Immature natural killer cell (primary cell): ENCODE measurements around the gene RSRP1. TPM values are rescaled to one million over a fixed set of nuclear protein-coding genes. Genes with fewer than 3 reads are reported as not detected.
"Not testable (repeated sequence)": the region's sequence is repeated elsewhere in the genome, so short reads cannot be mapped to it uniquely, and the experiment has no call there.

ENCODE experiments used
- DNase-seq, 3 donors: peaks; one replicate each; pipeline ENCODE4 v3.0.0; 2022; ENCODE audit warnings: mixed read lengths in 1 of 3
- H3K27ac Mint-ChIP-seq, 6 donors: one replicate each; pipeline ENCODE4 v1.8.0; 2020; ENCODE audit warnings: mixed read lengths in 6 of 6, mild to moderate bottlenecking in 5 of 6, inconsistent platforms in 4 of 6, moderate library complexity in 3 of 6
- H3K27me3 Mint-ChIP-seq, 3 donors: one replicate each; pipeline ENCODE4 v1.8.0; 2020 to 2021; ENCODE audit warnings: low read depth in 3 of 3, mild to moderate bottlenecking in 3 of 3, mixed read lengths in 3 of 3, moderate library complexity in 3 of 3, inconsistent platforms in 1 of 3
- H3K36me3 Mint-ChIP-seq, 3 donors: one replicate each; pipeline ENCODE4 v1.8.0; 2020; ENCODE audit warnings: mixed read lengths in 3 of 3, inconsistent platforms in 2 of 3, mild to moderate bottlenecking in 2 of 3
- H3K4me1 Mint-ChIP-seq, 2 donors: one replicate each; pipeline ENCODE4 v1.8.0; 2020; ENCODE audit warnings: inconsistent platforms in 2 of 2, mild to moderate bottlenecking in 2 of 2, mixed read lengths in 2 of 2, moderate library complexity in 1 of 2
- H3K4me3 Mint-ChIP-seq, 5 donors: one replicate each; pipeline ENCODE4 v1.8.0; 2020; ENCODE audit warnings: mild to moderate bottlenecking in 5 of 5, mixed read lengths in 5 of 5, inconsistent platforms in 3 of 5, moderate library complexity in 3 of 5
- H3K9me3 Mint-ChIP-seq, 6 donors: one replicate each; pipeline ENCODE4 v1.8.0; 2020; ENCODE audit warnings: mild to moderate bottlenecking in 6 of 6, mixed read lengths in 6 of 6, inconsistent platforms in 4 of 6, moderate library complexity in 3 of 6
- polyA plus RNA-seq, 3 donors: library from polyadenylated mRNA; unstranded; fragments of 300-500 nt; fragmentation: Illumina TruSeq; gene quantifications; one replicate each; pipeline ENCODE4 v1.2.3, GENCODE V29; 2021

The RSRP1 gene
- 10 to 100 TPM; 23.9 to 70.1 (median 33.4) TPM for polyA plus RNA-seq

- peak within 1 kb of the TSS; percentile 91 to 99 (median 98) for H3K4me3 Mint-ChIP-seq
- peak; percentile 99 to 100 (median 100) for DNase-seq
- peaks cover 42 to 55% of the 10 kb centered on the region in 2 donors for H3K4me1 Mint-ChIP-seq
- no peaks in the 10 kb centered on the region for H3K9me3 Mint-ChIP-seq
- peaks cover 27 to 39% (median 31%) of the 10 kb centered on the region in 3 donors for H3K27me3 Mint-ChIP-seq
- peak within 1 kb of the TSS; percentile 97 to 100 (median 99) for H3K27ac Mint-ChIP-seq
- H3K36me3 Mint-ChIP-seq = peaks cover 26 to 44% (median 30%) of the 10 kb centered on the region in 3 donors
Measured at GRCh38 chr1:25247024-25247828, at the start of gene RSRP1. RSRP1 (minus strand) TSS chr1:25247454; CDS start chr1:25246963, 491 bp downstream.

- not testable (repeated sequence) for H3K9me3 Mint-ChIP-seq, H3K36me3 Mint-ChIP-seq, H3K4me3 Mint-ChIP-seq, DNase-seq, H3K27me3 Mint-ChIP-seq, H3K4me1 Mint-ChIP-seq, H3K27ac Mint-ChIP-seq
Measured at GRCh38 chr1:25296501-25296900, 49.2 kb upstream of the RSRP1 start.

- H3K27ac Mint-ChIP-seq, H3K36me3 Mint-ChIP-seq, H3K9me3 Mint-ChIP-seq, DNase-seq, H3K4me3 Mint-ChIP-seq, H3K27me3 Mint-ChIP-seq, H3K4me1 Mint-ChIP-seq: not testable (repeated sequence)
Measured at GRCh38 chr1:25294889-25295826, 47.9 kb upstream of the RSRP1 start.

DNA sequence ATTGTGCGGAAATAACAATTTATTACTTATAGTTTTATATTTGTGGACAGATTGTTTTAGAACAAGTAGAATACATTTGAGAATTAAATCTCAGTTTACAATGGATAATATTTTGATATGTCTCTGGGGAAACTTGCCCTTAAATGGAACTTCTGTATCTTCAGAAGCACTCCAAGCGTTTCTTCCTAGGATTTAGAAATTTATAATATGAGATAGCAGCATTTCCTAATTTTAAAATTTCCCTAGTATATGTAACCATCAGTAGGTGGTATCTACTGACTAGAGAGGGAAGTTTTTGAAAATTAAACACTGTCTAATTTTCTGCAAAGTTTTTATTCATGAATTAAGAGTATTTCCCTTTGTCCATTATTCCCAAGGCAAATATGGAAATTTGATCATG lies 46.2 kb upstream of the RSRP1 start:
- not testable (repeated sequence) for H3K4me1 Mint-ChIP-seq, H3K36me3 Mint-ChIP-seq, H3K27me3 Mint-ChIP-seq, H3K9me3 Mint-ChIP-seq, H3K4me3 Mint-ChIP-seq, DNase-seq, H3K27ac Mint-ChIP-seq

GRCh38 chr1:25290043-25290442 lies 42.8 kb upstream of the RSRP1 start:
- DNase-seq, H3K4me3 Mint-ChIP-seq, H3K4me1 Mint-ChIP-seq, H3K27ac Mint-ChIP-seq, H3K36me3 Mint-ChIP-seq, H3K9me3 Mint-ChIP-seq, H3K27me3 Mint-ChIP-seq: not testable (repeated sequence)

DNA sequence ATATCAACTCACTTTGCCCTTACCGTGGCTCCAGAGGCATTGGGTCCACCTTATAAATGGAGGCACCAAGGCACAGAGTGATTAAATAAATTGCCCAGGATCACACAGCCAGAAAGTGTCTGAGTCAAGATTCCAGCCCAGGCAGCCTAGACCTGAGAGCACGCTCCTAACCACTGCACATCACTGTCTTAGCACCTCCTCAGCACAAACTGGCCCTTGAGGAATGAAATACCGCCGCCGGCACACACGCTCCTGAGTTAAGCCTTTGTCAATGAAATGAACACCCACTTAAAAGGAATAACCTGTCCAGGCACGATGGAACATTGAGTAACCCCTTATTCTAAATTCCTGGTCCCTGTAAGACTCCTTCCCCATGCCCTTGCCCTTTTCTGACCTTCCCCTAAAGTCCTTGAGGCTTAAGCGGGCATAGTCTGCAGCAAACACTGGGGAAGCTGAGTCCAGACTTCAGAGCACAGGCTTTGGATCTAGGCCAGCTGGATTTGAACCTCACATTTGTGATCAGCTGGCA lies 41.4 kb upstream of the RSRP1 start:
- not testable (repeated sequence) for H3K4me1 Mint-ChIP-seq

DNA sequence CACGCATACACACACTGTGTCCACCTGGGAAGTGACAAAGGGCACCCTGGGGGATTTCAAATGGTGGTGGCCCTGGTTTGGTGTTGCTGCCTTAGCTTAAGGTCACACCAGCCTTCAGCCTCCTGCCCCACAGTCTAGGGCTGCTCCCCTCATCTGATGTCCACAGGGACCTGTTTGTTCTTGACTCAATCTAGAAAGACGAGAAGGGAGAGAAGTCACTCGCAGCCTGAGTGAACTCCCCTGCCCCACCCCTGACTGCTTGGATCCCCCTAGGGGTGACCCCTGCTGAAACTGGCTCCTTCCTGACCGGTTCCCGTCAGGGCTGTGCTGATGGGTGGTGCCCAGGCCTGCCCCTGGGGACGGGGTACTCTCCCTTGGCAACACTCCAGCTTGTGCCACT lies 39.9 kb upstream of the RSRP1 start:
- not testable (repeated sequence) for H3K9me3 Mint-ChIP-seq, DNase-seq, H3K36me3 Mint-ChIP-seq, H3K27ac Mint-ChIP-seq, H3K27me3 Mint-ChIP-seq, H3K4me3 Mint-ChIP-seq, H3K4me1 Mint-ChIP-seq

More for the DNA sequence above, 41.4 kb upstream of the RSRP1 start:
- H3K9me3 Mint-ChIP-seq, H3K27me3 Mint-ChIP-seq, H3K4me3 Mint-ChIP-seq, H3K27ac Mint-ChIP-seq, DNase-seq, H3K36me3 Mint-ChIP-seq: not testable (repeated sequence)

DNA sequence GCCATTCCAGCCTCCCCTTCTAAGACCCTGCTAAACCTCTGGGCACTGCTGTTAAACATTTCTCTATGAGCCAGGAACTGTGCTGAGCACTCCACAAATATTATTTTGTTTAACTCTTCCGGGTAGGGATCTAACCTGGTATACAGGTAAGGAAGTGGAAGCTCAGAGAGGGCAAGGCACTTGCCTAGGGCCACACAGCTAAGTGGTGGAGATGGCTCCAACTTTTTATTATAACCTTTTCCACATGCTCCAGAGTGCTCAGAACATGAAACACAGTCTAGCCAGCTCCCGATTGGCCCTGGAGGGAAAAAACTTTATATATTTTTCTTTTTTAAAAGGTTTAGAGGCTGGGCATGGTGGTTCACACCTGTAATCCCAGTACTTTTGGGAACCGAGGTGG lies 38.6 kb upstream of the RSRP1 start:
- H3K9me3 Mint-ChIP-seq, H3K27ac Mint-ChIP-seq, H3K27me3 Mint-ChIP-seq, H3K4me3 Mint-ChIP-seq, DNase-seq, H3K36me3 Mint-ChIP-seq, H3K4me1 Mint-ChIP-seq: not testable (repeated sequence)

GRCh38 chr1:25279693-25280111 lies 32.4 kb upstream of the RSRP1 start:
- not testable (repeated sequence) for H3K4me3 Mint-ChIP-seq, H3K4me1 Mint-ChIP-seq, H3K9me3 Mint-ChIP-seq, H3K36me3 Mint-ChIP-seq, H3K27me3 Mint-ChIP-seq, H3K27ac Mint-ChIP-seq, DNase-seq

GRCh38 chr1:25278790-25279189 lies 31.5 kb upstream of the RSRP1 start:
- not testable (repeated sequence) for H3K4me3 Mint-ChIP-seq, H3K9me3 Mint-ChIP-seq, H3K27ac Mint-ChIP-seq, DNase-seq, H3K27me3 Mint-ChIP-seq, H3K36me3 Mint-ChIP-seq, H3K4me1 Mint-ChIP-seq

- H3K27me3 Mint-ChIP-seq, H3K27ac Mint-ChIP-seq, H3K9me3 Mint-ChIP-seq, H3K36me3 Mint-ChIP-seq, H3K4me3 Mint-ChIP-seq, H3K4me1 Mint-ChIP-seq, DNase-seq: not testable (repeated sequence)
Measured at GRCh38 chr1:25278358-25278757, 31.1 kb upstream of the RSRP1 start.

DNA sequence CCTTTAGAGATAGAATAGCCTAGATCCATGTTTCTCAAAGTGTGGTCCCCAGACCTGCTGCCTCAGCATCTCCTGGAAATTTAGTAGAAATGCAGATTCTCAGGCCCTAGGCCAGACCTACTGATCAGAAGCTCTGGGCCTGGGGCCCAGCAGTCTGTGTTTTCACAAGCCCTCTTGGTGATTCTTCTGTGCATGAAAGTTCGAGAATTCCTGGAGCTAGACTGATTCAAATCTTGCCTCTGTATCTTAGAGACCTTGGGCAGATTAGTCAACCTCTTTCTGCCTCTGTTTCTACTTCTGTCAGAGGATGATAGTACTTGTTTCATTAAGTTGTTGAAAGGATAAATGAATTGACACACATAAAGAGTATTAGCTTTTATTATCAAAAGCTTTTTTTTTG lies 30.0 kb upstream of the RSRP1 start:
- H3K27ac Mint-ChIP-seq, H3K36me3 Mint-ChIP-seq, H3K27me3 Mint-ChIP-seq, H3K9me3 Mint-ChIP-seq, H3K4me3 Mint-ChIP-seq, DNase-seq, H3K4me1 Mint-ChIP-seq: not testable (repeated sequence)

DNA sequence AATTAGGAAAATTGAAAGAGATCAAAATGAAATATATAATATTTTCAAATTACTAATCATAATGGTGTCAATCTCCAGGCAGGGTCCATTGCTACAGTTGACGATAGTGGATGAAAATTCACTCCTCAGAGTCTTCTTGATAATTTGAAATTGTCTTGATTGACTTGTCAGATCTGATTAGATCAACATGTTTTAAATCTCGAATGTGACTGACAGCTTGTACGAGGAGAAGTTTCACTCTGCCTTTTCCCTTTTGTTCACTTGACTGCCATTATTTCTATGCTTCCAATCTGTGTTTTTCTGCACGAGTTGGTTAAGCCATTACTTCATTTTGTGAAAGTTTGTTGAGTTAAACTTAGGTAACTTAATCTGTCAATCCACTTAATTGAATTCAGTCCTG lies 28.4 kb upstream of the RSRP1 start:
- not testable (repeated sequence) for H3K27ac Mint-ChIP-seq, H3K9me3 Mint-ChIP-seq, H3K36me3 Mint-ChIP-seq, H3K4me3 Mint-ChIP-seq, DNase-seq, H3K27me3 Mint-ChIP-seq, H3K4me1 Mint-ChIP-seq

GRCh38 chr1:25272238-25272637 lies 25.0 kb upstream of the RSRP1 start, which contains the start of gene RHD:
RHD (plus strand) TSS chr1:25272509; CDS start chr1:25272548, 39 bp downstream.
- H3K9me3 Mint-ChIP-seq, DNase-seq, H3K4me1 Mint-ChIP-seq, H3K27ac Mint-ChIP-seq, H3K4me3 Mint-ChIP-seq, H3K36me3 Mint-ChIP-seq: not testable (repeated sequence)
- H3K27me3 Mint-ChIP-seq = peaks cover 2 to 13% (median 3%) of the 10 kb centered on the region in 3 donors
